GM12872 (cell line): Measurements from ENCODE around the gene UBQLN4.

ENCODE experiments used
- CTCF ChIP-seq: IDR thresholded peaks from 3 replicates; pipeline ENCODE4 v1.5.1; 2011; ENCODE audit warnings: low read depth, mild to moderate bottlenecking, low read length, moderate library complexity; ENCODE audit not compliant: insufficient read depth

The UBQLN4 gene

GRCh38 chr1:156042828-156043227 is 10.8 kb downstream of the UBQLN4 start:
- TF ChIP-seq CTCF, result no peak

- TF ChIP-seq CTCF, result no peak
These were observed 20.6 kb downstream of the UBQLN4 start for GRCh38 chr1:156033011-156033410.

GRCh38 chr1:156026588-156026987 is 27.0 kb downstream of the UBQLN4 start:
- no peak for TF ChIP-seq CTCF

GRCh38 chr1:156025876-156026275 is 27.7 kb downstream of the UBQLN4 start:
- peak; percentile 75 for TF ChIP-seq CTCF

- TF ChIP-seq CTCF, result no peak
These were observed 28.8 kb downstream of the UBQLN4 start for GRCh38 chr1:156024801-156025200.

- TF ChIP-seq CTCF, result no peak
These were observed 31.6 kb downstream of the UBQLN4 start for GRCh38 chr1:156021954-156022353.

GRCh38 chr1:156021093-156021428 is 32.5 kb downstream of the UBQLN4 start:
- TF ChIP-seq CTCF, result no peak
